ENCODE data around the gene DTYMK. TPM values are rescaled to one million over a fixed set of nuclear protein-coding genes. Genes with fewer than 3 reads are reported as not detected.
"Not testable (repeated sequence)": the region's sequence is repeated elsewhere in the genome, so short reads cannot be mapped to it uniquely, and the experiment has no call there.

DTYMK gene
- total RNA-seq, 1 donor from 2014 or later = 35.0 TPM

GRCh38 chr2:241732513-241733186 is 46.0 kb upstream of the DTYMK start:
- H3K27me3 Mint-ChIP-seq (ENCODE audit: low read depth); H3K9me3 Mint-ChIP-seq; H3K27ac Mint-ChIP-seq; H3K36me3 Mint-ChIP-seq: not testable (repeated sequence)
- peak; percentile 63 for TF ChIP-seq CTCF (IDR thresholded peaks at IDR 0.05; ENCODE audit: unreplicated experiment)
- Mint-ChIP-seq H3K4me3 (peak overlapping the region; percentile 10), H3K4me1 (peaks cover 12% of the 10 kb centered on the region)
- peak in 1 of 2 experiments; percentile 73 for DNase-seq (ENCODE audit: low spot score in 2 of 2, unreplicated experiment in 2 of 2)

GRCh38 chr2:241730671-241731293 is 44.2 kb upstream of the DTYMK start:
- no peak for TF ChIP-seq CTCF (IDR thresholded peaks at IDR 0.05; ENCODE audit: unreplicated experiment)
- Mint-ChIP-seq H3K4me1 (peaks cover 10% of the 10 kb centered on the region), H3K4me3 (no peak overlapping the region), H3K9me3 (peaks cover under 1% of the 10 kb centered on the region), H3K27ac (no peak overlapping the region), H3K27me3 (ENCODE audit: low read depth) (no peaks in the 10 kb centered on the region), H3K36me3 (peaks cover 7% of the 10 kb centered on the region)
- no peak for DNase-seq (ENCODE audit: low spot score in 2 of 2, unreplicated experiment in 2 of 2)

- Mint-ChIP-seq H3K9me3 (peaks cover 4% of the 10 kb centered on the region), H3K27ac (no peak overlapping the region), H3K27me3 (ENCODE audit: low read depth) (no peaks in the 10 kb centered on the region), H3K4me1 (peaks cover 5% of the 10 kb centered on the region), H3K36me3 (peaks cover 12% of the 10 kb centered on the region), H3K4me3 (no peak overlapping the region)
- DNase-seq (ENCODE audit: low spot score in 2 of 2, unreplicated experiment in 2 of 2) = no peak
- TF ChIP-seq CTCF (IDR thresholded peaks at IDR 0.05; ENCODE audit: unreplicated experiment) = no peak
Measured at GRCh38 chr2:241729868-241730267, 43.3 kb upstream of the DTYMK start.

- Mint-ChIP-seq H3K9me3 (peaks cover 7% of the 10 kb centered on the region), H3K4me1 (peaks cover 5% of the 10 kb centered on the region), H3K27ac (no peak overlapping the region), H3K4me3 (no peak overlapping the region), H3K27me3 (ENCODE audit: low read depth) (no peaks in the 10 kb centered on the region), H3K36me3 (peaks cover 24% of the 10 kb centered on the region)
- no peak for TF ChIP-seq CTCF (IDR thresholded peaks at IDR 0.05; ENCODE audit: unreplicated experiment)
- no peak for DNase-seq (ENCODE audit: low spot score in 2 of 2, unreplicated experiment in 2 of 2)
Measured at GRCh38 chr2:241728627-241729026, 42.0 kb upstream of the DTYMK start.

- H3K9me3 Mint-ChIP-seq = peaks cover 13% of the 10 kb centered on the region
- H3K27me3 Mint-ChIP-seq (ENCODE audit: low read depth) = no peaks in the 10 kb centered on the region
- H3K4me3 Mint-ChIP-seq = no peak overlapping the region
- TF ChIP-seq CTCF (IDR thresholded peaks at IDR 0.05; ENCODE audit: unreplicated experiment) = no peak
- no peak for DNase-seq (ENCODE audit: low spot score in 2 of 2, unreplicated experiment in 2 of 2)
- H3K36me3 Mint-ChIP-seq = peaks cover 30% of the 10 kb centered on the region
- peaks cover 5% of the 10 kb centered on the region for H3K4me1 Mint-ChIP-seq
- no peak overlapping the region for H3K27ac Mint-ChIP-seq
Measured at GRCh38 chr2:241728000-241728399, 41.4 kb upstream of the DTYMK start.
